GM18873 (cell line): ENCODE data around the gene CCDC70.

Experiments
- ATAC-seq: cut with Tn5 transposase; IDR thresholded peaks from one replicate; pipeline ENCODE4 v1.9.1; 2021; ENCODE audit warnings: mild to moderate bottlenecking, moderate library complexity, moderate number of reproducible peaks; ENCODE audit not compliant: unreplicated experiment, low FRiP score

Gene CCDC70

DNA sequence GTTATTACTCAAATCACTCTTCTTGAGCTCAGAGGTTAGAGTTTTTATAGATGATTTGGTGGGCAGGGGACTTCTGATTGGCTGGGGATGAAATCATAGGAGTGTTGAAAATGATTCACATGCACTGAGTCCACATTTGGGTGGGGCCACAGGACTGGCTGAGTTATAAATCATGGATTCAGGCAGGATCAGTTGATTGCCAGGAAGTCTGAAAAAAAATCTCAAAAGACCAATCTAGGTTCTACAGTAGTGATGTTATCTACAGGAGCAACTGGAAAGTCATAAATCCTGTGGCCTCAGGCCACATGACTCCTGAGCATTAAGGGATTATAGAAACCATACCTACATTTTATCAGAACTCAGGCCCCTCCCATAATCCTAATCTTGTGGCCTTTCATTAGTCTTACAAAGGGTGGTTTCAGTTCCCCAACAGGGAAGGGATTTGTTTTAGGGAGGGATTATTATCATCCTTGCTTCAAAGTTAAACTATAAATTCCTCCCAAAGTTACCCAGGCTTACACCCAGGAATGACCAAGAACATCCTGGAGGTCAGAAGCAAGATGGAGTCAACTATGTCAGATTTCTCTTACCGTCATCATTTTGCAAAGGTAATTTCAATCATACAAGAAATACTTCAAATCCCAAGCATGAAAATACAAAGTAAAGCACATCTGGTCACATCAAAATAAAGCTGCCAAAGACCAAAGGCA lies 5.6 kb upstream of the CCDC70 start:
- no peak for ATAC-seq

DNA sequence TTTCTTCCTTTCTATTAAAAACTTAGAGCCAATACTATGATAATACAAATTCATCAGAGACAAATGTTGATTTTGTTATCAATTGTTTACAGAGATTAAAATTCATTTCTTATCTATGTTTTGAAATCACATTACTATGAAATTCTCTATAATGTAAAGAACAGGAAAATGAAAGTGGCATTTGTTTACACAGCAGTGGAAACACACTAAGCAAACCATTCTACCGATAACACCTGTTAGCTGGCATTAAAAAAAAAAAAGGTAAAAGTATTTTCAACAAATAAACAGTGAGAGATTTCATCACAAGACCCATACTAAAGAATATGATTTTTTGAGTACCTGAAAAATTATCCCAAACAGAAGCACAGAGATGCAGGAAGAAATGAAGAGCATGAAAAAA lies 4.8 kb upstream of the CCDC70 start:
- ATAC-seq = no peak

GRCh38 chr13:51858433-51859247 lies 3.1 kb upstream of the CCDC70 start:
- ATAC-seq = no peak

DNA sequence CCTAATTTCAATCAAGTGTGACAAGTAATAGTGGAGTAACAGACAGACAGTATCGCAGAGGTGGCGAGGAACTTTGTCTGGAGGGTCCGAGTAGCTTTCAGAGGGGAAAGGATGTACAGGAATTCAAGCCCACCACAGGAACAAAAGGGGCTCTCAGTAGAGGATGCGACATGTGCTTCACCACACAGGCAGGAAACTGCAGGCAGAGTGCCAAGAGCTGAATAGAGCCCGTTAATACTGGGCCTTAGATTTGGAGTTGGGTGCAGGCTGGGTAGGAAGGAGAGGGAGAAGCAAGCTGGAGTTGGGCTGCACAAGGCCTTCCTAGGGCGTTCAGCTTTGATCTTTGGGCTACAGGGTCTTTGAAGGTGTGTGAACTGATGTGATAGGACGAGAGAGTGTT lies 1.2 kb downstream of the CCDC70 start:
- ATAC-seq = no peak

- ATAC-seq = no peak
Observed at GRCh38 chr13:51865838-51866237, 4.1 kb downstream of the CCDC70 start.

DNA sequence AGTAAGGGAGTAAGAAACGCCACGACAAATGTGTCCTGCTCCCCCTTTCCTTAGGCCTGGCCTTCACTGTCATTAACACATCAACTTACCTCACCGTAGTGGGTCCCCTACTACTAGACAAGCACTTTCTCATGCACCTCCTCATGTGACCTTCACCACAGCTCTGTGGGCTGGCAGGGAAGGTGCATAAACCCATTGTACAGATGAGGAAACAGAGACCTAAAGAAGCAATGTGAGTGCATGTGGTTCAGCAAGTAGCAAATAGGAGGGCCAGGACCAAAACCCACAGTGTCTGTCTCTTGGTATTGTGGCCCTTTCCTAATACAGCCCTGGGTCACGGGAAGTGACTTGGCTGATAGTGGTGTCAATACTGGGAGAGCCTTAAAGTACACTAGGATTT lies 5.3 kb downstream of the CCDC70 start:
- no peak for ATAC-seq

GRCh38 chr13:51869916-51870315 lies 8.1 kb downstream of the CCDC70 start:
- no peak for ATAC-seq

- ATAC-seq = no peak
Observed at GRCh38 chr13:51870616-51871015, 8.8 kb downstream of the CCDC70 start.

GRCh38 chr13:51873117-51873798 lies 11.5 kb downstream of the CCDC70 start:
- ATAC-seq = no peak

DNA sequence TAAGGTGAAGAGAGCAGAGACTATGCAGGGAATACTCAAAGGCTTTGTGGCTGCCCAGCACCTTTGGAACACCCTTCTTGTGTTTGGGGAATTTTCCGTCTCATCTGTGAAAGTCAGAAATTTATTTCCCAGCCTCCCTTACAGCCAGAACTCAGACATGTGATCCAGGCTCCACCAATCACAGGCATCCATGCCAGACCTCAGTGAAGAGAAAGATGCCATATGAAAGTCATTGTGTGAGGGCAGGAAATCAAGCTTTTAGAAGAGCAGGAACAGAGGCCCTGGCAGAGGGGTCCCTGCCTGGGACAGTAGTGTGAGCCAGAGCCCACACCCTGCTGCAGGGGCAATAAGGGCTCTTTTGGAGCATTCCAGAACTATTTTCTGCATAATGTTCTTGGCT lies 12.1 kb downstream of the CCDC70 start:
- no peak for ATAC-seq

- ATAC-seq = no peak
Observed at GRCh38 chr13:51874651-51875050, 12.9 kb downstream of the CCDC70 start.

DNA sequence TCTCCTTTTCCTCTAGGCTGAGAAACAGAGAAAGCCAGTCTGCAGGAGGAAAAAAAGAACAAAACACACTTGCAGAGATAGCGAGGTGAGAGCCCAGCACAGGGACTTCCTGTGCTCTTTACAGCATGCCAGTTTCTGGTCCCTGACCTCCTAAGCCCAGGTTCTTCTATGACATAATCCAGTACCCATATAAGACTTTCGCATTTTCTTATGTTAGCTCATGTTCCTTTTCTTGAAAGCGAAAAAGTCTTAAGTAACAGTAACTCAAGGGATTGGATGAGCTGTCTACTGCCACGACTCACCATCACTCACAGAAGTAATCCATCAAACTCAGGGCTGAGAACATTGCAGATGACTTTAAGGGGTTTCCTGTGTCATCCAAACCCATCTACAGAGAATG lies 17.4 kb downstream of the CCDC70 start:
- ATAC-seq = no peak

DNA sequence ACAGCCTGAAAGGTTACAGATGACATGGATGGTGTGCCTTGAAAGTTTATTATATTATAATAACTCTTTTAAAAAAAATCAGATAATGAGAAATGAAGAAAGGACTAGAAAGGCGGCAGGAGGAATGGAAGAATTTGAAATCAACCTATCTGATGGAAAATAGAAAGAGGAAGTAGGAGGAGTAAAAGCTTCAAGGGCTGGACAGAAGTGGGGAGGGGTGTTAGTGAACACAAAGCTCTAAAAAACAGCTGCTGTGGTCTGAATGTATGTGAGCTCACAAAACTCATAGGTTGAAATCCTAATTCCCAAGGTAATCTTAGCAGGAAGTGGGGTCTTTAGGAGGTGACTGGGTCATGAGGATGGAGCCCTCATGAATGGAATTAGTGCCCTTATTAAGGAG lies 19.5 kb downstream of the CCDC70 start:
- ATAC-seq = no peak

DNA sequence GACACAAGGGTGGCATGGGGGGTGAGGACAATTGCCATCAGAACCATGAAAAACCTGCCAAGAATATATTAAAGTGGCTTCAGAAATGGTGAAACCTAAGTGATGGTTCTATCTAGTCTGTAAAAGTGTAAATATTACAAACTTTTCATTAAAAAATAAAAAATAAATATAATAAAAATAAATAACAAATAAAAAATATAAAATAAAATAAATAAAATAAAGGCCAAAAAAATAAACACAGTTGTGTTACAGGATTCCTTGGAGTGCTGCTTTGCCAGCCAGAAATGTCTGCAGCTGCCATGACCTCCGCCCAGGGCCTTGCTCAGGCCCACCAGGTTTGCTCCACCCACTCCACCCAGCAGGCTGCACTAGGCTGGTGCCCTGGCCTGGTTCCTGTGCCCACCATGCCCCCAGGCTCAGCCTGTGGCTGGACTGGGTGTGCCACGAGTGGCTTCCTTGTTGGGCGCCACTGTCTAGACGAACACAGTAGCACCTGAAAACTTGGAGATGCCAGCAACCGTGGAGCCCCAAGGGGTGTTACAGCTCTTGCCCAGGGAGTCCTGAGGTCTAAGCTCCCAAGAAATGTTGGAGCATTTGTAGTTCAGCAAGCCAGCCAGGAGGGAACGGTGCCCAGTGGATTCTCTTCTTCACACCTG lies 20.9 kb downstream of the CCDC70 start:
- no peak for ATAC-seq

GRCh38 chr13:51883226-51883600 lies 21.4 kb downstream of the CCDC70 start:
- ATAC-seq = no peak

- no peak for ATAC-seq
Observed at GRCh38 chr13:51885651-51886050, 23.9 kb downstream of the CCDC70 start.

DNA sequence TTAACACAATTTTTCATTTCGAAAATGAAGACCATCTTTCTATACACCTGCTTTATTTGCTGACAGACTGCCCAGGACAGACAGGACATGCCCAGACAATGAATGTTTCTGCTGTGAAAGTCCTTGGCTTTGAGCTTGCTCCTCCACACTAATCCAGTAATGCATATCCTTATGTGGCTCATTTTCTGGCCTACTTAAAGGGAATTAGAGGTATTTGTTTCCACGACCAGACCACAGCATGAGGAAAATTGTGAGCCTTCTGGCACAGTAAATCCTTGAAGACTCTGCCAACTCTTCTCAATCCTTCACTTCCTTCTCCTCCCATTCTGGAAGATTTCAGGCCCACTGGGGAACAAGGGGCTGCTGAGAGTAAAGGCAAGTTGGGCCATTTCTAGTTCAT lies 25.7 kb downstream of the CCDC70 start:
- ATAC-seq = no peak

DNA sequence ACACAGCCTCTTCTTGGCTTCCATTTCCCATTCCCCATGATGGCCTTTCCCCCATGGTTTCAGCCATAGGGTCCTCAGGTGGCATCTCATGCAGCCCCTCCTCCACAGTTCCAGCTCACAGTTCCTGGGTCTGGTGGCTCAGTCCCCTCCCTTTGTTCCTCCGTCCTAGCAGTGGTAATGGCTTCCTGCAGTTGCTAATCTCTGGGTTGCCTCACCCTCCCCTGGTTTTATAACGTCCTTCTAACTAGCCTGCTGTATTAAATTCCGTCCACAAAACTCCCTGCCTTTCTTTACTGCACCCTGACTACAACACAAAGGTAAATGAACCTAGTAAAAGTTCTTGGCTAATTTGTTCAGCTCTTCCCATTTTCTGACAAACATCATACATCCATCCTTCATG lies 30.9 kb downstream of the CCDC70 start:
- ATAC-seq = no peak

DNA sequence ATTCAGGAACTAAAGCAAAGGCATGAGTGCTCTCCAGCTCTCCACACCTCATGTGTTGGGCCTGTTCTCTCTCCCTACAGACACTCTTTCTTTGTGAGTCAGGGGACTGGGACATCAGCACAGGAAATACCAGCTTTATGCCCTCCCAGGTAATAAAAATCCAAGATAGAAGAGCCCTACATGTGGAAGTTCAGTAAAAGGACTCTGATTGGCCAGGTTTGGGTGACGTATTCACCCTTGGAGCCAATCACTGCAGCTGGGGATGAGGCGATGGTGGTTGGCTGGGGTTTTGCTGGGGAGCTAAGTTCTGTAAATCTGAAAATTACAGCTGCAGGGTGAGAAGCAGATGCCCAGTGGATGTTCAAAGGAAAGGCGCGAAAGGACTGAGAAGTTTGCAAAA lies 32.5 kb downstream of the CCDC70 start:
- ATAC-seq = no peak

DNA sequence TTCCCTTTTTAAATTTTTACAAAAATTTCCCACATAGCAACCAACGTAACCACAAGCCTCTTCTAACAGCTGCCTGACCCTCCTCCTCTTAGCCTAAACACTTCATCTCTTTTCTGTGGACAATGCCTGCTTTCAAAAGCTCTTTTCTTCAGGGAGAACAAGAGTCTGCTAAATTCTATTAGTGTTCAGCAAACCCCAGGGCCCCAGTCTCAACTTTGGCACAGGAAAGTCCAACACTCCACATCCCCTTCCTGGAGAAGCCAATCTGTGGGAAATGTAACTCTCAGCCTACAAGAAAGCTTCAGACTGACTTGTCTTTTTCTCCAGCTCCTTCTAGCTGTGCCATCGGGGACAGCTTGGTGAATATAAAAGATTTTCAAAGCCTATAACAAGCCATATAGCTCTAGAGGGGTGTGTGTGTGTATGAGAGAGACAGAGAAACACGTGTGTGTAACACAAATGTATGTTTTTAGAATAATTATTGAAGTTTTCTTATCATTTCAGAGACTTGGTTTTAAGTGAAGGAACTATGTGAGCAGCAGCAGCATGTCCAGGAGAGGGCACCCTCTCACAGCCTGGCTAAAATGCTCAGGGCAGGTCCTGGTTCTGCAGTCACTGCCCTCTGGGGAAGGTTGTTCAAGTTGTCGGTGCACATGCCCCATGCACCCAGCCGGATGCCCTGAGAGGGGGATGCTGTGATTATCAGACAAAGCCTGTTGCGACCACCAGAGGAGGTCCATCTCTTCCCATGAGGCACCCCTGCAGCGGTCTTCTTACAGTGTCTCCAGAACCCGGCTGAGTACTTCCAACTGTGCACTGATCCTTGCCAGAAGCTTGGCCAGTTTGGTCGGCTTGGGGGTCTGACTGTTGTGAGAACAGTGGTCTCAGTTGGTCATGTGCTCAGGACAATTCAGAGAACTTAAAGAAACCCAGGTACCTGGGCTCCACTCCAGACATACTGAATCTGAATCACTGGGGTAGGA lies 34.4 kb downstream of the CCDC70 start:
- no peak for ATAC-seq
